Ishikawa (cell line): ENCODE measurements around the gene RRBP1.

Source experiments
- CEBPB ChIP-seq: IDR thresholded peaks from 2 replicates; pipeline ENCODE4 v1.6.1; 2012
- CREB1 ChIP-seq: IDR thresholded peaks from 2 replicates; pipeline ENCODE4 v1.6.1; 2012; ENCODE audit warnings: low read depth
- EGR1 ChIP-seq: IDR thresholded peaks from 2 replicates; pipeline ENCODE4 v1.6.1; 2012
- EP300 ChIP-seq: IDR thresholded peaks from 2 replicates; pipeline ENCODE4 v1.6.1; 2012; ENCODE audit warnings: borderline replicate concordance
- FOXM1 ChIP-seq: IDR thresholded peaks from 2 replicates; pipeline ENCODE4 v1.6.1; 2012; ENCODE audit warnings: low read depth, borderline replicate concordance
- TAF1 ChIP-seq: IDR thresholded peaks from 2 replicates; pipeline ENCODE4 v1.6.1; 2012; ENCODE audit warnings: low read depth, mild to moderate bottlenecking
- USF1 ChIP-seq: IDR thresholded peaks from 2 replicates; pipeline ENCODE4 v1.6.1; 2012
- YY1 ChIP-seq: IDR thresholded peaks from 2 replicates; pipeline ENCODE4 v1.6.1; 2012; ENCODE audit warnings: low read depth
- ZBTB7A ChIP-seq: IDR thresholded peaks from 2 replicates; pipeline ENCODE4 v1.6.1; 2012; ENCODE audit warnings: low read depth
- TF ChIP-seq, protein P1 (sequence below): IDR thresholded peaks from 2 replicates; pipeline ENCODE4 v1.6.1; 2012; ENCODE audit warnings: low read depth, mild to moderate bottlenecking

GRCh38 chr20:17625246-17626051 is 56.6 kb downstream of the RRBP1 start:
- no peak for TF ChIP-seq YY1
- no peak for TF ChIP-seq TAF1
- TF ChIP-seq ZBTB7A, result no peak
- TF ChIP-seq USF1, result no peak
- TF ChIP-seq FOXM1, result no peak
- no peak for TF ChIP-seq CREB1
- TF ChIP-seq EP300, result no peak
- TF ChIP-seq, protein P1, sequence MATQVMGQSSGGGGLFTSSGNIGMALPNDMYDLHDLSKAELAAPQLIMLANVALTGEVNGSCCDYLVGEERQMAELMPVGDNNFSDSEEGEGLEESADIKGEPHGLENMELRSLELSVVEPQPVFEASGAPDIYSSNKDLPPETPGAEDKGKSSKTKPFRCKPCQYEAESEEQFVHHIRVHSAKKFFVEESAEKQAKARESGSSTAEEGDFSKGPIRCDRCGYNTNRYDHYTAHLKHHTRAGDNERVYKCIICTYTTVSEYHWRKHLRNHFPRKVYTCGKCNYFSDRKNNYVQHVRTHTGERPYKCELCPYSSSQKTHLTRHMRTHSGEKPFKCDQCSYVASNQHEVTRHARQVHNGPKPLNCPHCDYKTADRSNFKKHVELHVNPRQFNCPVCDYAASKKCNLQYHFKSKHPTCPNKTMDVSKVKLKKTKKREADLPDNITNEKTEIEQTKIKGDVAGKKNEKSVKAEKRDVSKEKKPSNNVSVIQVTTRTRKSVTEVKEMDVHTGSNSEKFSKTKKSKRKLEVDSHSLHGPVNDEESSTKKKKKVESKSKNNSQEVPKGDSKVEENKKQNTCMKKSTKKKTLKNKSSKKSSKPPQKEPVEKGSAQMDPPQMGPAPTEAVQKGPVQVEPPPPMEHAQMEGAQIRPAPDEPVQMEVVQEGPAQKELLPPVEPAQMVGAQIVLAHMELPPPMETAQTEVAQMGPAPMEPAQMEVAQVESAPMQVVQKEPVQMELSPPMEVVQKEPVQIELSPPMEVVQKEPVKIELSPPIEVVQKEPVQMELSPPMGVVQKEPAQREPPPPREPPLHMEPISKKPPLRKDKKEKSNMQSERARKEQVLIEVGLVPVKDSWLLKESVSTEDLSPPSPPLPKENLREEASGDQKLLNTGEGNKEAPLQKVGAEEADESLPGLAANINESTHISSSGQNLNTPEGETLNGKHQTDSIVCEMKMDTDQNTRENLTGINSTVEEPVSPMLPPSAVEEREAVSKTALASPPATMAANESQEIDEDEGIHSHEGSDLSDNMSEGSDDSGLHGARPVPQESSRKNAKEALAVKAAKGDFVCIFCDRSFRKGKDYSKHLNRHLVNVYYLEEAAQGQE, result no peak
- no peak for TF ChIP-seq EGR1
- TF ChIP-seq CEBPB, result no peak
